AG09319 (cell line): ENCODE data around the gene CFAP91.
"Not testable (repeated sequence)": the region's sequence is repeated elsewhere in the genome, so short reads cannot be mapped to it uniquely, and the experiment has no call there.

Experiments
- DNase-seq: peaks from one replicate; pipeline ENCODE4 v3.0.0-alpha.2; 2010; ENCODE audit warnings: low read depth; ENCODE audit errors: extremely low read depth
- TF ChIP-seq, protein P1 (sequence below): IDR thresholded peaks from 2 replicates; pipeline ENCODE4 v1.5.1; 2011; ENCODE audit warnings: low read depth, mild to moderate bottlenecking, inconsistent platforms, low read length, moderate library complexity

CFAP91 gene

DNA sequence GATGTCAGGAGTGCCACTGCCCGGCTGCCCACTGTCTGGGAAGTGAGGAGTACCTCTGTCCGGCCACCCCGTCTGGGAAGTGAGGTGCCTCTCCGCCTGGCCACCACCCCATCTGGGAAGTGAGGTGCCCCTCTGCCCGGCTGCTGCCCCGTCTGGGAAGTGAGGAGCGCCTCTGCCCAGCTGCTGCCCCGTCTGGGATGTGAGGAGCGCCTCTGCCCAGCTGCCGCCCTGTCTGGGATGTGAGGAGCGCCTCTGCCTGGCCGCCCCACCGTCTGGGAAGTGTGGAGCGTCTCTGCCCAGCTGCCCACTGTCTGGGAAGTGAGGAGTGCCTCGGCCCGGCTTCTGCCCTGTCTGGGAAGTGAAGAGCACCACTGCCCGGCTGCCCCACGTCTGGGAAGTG lies 28.9 kb upstream of the CFAP91 start:
- TF ChIP-seq, protein P1, sequence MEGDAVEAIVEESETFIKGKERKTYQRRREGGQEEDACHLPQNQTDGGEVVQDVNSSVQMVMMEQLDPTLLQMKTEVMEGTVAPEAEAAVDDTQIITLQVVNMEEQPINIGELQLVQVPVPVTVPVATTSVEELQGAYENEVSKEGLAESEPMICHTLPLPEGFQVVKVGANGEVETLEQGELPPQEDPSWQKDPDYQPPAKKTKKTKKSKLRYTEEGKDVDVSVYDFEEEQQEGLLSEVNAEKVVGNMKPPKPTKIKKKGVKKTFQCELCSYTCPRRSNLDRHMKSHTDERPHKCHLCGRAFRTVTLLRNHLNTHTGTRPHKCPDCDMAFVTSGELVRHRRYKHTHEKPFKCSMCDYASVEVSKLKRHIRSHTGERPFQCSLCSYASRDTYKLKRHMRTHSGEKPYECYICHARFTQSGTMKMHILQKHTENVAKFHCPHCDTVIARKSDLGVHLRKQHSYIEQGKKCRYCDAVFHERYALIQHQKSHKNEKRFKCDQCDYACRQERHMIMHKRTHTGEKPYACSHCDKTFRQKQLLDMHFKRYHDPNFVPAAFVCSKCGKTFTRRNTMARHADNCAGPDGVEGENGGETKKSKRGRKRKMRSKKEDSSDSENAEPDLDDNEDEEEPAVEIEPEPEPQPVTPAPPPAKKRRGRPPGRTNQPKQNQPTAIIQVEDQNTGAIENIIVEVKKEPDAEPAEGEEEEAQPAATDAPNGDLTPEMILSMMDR = no peak

DNA sequence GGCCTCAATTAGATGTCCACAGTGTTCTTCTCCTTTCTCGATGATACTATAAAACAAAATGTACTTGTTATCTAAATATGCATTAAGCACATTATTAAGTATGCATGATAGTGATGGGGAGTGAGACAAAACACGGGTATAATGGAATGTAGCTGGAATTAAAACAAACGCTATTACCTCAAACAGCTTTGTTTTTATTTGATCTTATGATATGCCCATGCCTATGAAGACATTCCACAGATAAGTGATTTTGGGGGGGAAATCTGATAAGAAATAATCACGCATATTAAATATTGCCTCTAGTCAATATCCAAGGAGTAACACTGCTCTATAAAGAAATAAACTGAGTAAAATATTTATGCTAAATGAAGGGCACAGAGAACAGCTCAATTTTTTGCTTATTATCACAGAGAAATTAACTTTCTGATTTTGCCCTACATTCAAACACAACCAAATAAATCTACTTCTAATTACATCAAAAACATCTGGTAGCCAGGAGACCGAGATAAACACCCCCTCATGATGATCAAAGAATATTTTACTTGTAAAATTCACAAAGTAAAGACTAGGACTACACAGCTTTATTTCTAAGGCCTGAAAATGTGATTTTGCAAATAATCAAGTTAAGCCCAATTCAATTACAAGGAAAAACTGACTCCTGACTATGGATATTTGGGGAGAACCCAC lies 27.5 kb upstream of the CFAP91 start:
- no peak for DNase-seq
- TF ChIP-seq, protein P1 = no peak

More for the DNA sequence above, 28.9 kb upstream of the CFAP91 start:
- DNase-seq = no peak

DNA sequence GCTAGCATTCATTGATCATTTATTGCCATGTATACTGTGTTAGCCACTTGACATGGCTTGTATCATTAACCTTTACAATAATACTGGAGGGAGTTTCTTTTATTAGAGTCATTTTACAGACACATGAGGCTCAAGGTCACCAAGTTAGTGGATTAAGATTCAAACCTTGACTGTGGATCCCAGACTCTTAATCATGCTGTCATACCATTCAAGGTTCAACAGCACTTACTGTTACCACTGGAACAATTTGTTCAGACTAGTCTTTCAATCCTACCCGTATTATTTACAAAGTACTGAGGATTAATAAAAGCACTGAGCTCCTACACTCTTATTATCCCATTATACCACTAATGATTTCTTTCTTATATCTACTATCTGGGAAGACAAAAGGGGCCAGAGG lies 26.8 kb upstream of the CFAP91 start:
- TF ChIP-seq, protein P1 = no peak
- DNase-seq = no peak

DNA sequence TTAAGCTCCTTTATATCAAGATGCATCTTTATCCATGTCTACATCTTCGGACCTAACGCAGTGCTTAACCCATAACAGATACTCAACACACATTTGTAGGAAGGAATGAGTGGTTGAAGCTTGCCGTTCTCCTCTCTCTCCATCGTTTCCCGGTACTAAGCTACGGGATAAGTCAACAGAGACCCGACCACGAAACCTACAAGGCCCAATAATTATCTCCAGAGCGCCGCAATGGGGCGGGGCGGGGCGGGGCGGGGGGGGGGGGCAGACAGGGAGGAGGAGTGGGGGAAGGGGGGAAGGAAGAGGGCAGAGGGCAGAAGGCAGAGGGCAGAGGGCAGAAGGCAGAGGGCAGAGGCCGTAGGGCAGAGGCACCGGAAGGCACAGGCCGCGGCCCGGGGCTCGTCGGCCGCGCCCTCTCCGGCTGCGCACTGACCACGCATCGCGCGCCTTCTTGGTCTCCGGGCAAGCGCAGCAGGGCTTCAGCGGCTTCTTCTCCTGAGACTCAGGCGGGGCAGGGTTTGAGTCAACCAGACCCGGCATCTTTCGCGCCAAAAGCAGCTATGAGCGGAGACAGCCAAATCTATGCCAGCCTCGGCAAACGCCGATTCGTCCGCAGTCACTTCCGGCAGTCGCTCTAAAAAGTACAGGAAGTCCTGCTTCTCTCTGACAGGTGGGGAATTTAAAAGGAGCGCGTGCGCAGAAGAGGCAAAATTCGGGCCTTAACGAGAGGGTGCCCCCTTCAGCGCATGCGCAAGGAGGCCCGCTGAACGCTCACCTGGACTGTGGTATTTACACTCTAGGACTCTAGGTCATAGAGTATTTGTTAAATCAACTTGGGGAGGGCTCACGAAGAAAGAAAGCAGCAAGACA lies 25.8 kb upstream of the CFAP91 start, which contains the start of gene COX17:
TSS of gene COX17 (minus strand) at position 636 of the 870 bp plus-strand sequence. CDS start at position 540, 96 bp downstream.
- TF ChIP-seq, protein P1 = no peak
- DNase-seq = peak; percentile 86

DNA sequence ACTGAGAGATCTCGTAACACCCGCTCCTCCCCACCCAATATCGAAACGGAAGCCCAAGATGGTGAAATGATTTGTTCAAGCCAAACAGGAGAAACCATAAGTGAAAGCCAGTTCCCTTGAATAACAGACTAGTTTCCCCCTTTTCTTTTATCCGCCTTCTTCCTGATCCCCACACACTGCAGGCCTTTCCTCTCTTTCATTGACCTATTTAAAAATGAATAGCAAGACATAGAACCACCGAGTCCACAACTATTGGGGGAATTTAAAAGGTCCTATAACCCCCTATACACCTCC lies 25.2 kb upstream of the CFAP91 start:
- DNase-seq = no peak

DNA sequence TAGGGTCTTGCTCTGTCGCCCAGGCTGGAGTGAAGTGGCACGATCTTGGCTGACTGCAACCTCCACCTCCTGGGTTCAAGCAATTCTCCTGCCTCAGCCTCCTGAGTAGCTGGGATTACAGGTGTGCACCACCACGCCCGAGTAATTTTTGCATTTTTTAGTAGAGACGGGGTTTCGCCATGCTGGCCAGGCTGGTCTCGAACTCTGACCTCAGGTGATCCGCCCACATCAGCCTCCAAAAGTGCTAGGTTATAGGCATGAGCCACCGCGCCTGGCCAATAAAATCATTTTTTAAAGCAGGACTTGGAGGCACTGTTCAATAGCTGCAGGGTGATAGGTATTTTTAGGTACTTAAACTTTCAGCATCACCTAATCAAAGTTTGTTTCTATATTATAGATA lies 24.6 kb upstream of the CFAP91 start:
- DNase-seq = not testable (repeated sequence)

More for the DNA sequence above, 25.2 kb upstream of the CFAP91 start:
- TF ChIP-seq, protein P1 = no peak

DNA sequence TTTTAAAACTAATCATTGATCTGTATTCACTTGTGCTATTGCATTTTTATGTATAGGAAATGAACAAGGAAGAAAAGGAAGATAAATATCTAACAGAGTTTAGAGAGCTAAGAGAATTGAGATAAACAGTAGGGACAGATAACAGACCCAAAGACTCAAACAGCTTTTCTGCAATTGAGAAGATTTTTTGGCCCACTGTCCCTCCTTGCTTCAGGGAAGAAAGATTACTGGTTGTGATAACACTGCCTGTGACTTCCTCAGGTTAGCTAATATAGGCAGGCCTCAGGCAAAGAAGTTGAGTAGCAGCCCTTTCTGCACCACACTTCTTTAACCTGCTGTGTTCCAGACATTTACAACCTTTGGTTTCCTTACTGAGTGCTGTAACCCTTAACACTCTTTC lies 22.9 kb upstream of the CFAP91 start:
- TF ChIP-seq, protein P1 = no peak
- no peak for DNase-seq
